Fibroblast of villous mesenchyme (primary cell): ENCODE data around the gene MYRF. TPM values are rescaled to one million over a fixed set of nuclear protein-coding genes. Genes with fewer than 3 reads are reported as not detected.

Source experiments
- DNase-seq: peaks from one replicate; pipeline ENCODE4 v3.0.0-alpha.2; 2010; ENCODE audit warnings: low read depth
- H3K4me3 ChIP-seq: 2 replicates; pipeline ENCODE4 v1.5.1; 2011; ENCODE audit warnings: low read depth, mild to moderate bottlenecking, low read length
- CTCF ChIP-seq: IDR thresholded peaks from 2 replicates; pipeline ENCODE4 v1.5.1; 2012; ENCODE audit warnings: low read depth, mild to moderate bottlenecking, low read length; ENCODE audit not compliant: insufficient read depth
- total RNA-seq: library from RNA; depleted of rRNA; stranded (reverse); fragments of >200 nt; gene quantifications from 2 replicates; pipeline ENCODE4 v1.2.3, GENCODE V29; 2012

The MYRF gene
- total RNA-seq, 1 donor = 2.6 TPM

- TF ChIP-seq CTCF = no peak
- H3K4me3 ChIP-seq = peak overlapping the region; percentile 81
Measured at GRCh38 chr11:61817471-61818202, 65.2 kb downstream of the MYRF start.

GRCh38 chr11:61820174-61820573 is 67.7 kb downstream of the MYRF start:
- DNase-seq = peak; percentile 45
- TF ChIP-seq CTCF = no peak
- H3K4me3 ChIP-seq = no peak overlapping the region

More at GRCh38 chr11:61817471-61818202, 65.2 kb downstream of the MYRF start:
- peak; percentile 14 for DNase-seq

GRCh38 chr11:61826930-61827570 is 74.6 kb downstream of the MYRF start:
- DNase-seq = no peak
- TF ChIP-seq CTCF = no peak
- peak overlapping the region; percentile 98 for H3K4me3 ChIP-seq

GRCh38 chr11:61827571-61828378 is 75.3 kb downstream of the MYRF start, which contains the start of gene FADS2:
TSS of gene FADS2 (plus strand) at chr11:61828300. CDS start at chr11:61828391, 91 bp downstream.
- peak within 1 kb of the TSS; percentile 98 for H3K4me3 ChIP-seq
- peak; percentile 99 for DNase-seq
- TF ChIP-seq CTCF = no peak

GRCh38 chr11:61828379-61828628 is 75.9 kb downstream of the MYRF start:
- TF ChIP-seq CTCF = no peak
- peak overlapping the region; percentile 98 for H3K4me3 ChIP-seq
- DNase-seq = no peak

GRCh38 chr11:61828629-61829407 is 76.4 kb downstream of the MYRF start:
- H3K4me3 ChIP-seq = peak overlapping the region; percentile 98
- peak; percentile 45 for TF ChIP-seq CTCF
- DNase-seq = peak; percentile 57
